Activated gamma-delta T cell (primary cell): ENCODE measurements around the gene HOXD11.

Experiments
- DNase-seq: peaks from one replicate; lab custom pipeline; 2025; lab: John Stamatoyannopoulos, UW

HOXD11 gene

DNA sequence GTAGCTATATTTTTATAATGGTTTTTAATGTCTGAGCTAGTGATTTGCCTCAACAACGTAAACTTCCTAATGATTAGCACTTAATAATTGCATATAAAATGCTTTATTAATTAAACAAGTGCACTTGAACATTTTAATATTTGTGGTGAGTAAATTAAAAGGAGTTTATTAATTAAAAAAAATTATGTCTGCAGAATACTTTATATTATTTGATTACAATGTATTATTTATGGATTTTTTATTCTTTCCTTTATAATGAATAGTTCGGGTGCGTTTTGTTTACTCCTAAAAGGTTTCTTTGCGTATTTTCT is 24.7 kb downstream of the HOXD11 start:
- DNase-seq = no peak

DNA sequence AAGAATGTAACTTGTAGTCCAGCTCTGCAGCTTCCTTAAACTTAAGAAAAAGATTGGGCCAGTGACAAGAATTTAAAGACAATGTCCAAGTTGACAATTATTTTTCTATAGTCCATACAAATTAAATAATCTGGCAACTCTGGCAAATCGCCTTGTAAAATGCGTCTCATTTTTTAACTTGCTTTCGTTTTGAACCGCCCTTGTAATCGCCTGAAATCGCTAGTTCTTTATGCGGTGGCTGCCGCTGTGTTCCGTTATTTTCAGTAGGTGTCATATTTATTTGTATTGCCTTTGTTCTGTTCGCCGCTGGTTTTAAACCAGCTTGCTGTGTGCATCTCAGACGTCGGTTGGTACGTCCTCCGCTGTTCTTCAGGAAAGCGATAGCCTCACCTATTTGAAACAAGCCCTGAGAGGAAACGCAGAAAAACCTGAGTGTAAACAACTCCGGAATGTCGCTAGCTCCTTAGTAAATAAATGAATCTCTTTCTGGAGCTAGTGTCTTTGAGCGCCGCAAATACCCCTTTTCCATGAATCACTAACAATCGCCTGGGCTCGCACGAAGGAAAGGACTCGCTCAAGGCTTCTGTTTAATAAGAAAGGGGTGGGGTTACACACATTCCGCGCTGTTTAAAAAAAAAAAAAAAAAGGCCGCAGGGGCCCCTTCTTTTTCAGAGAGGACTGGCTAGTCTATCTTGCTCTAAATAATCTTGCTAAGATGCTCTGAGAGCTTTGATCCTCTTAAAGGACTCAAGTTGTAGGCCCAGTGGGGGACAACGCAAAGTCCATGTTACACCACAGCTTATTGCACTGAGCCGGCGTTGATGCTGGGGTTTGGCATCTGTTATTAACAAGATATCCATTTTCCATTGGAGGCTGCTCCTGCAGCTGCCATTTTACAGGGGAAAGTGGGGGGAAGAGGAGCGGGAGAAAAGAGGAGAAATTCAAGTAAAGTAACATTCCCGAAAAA is 25.4 kb downstream of the HOXD11 start:
- DNase-seq = no peak

DNA sequence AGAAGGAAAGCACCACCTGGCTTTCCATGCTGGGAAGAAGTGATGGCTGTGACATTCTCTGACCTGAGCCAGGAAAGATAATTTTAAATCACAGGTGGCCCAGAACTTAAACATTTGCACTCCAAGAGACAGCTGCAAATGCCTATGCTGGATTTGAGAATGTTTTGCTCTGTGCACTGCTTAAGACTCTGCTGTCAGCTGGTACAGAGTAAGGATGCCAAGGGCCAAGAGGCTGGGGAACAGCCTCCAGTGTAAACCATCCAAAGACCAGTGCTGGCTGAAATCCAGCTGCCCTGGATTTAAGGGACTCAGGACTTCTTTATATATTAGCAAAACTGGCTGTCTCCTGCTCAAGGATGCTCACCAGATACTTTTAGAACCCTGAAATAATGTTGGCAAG is 26.3 kb downstream of the HOXD11 start:
- DNase-seq = no peak

DNA sequence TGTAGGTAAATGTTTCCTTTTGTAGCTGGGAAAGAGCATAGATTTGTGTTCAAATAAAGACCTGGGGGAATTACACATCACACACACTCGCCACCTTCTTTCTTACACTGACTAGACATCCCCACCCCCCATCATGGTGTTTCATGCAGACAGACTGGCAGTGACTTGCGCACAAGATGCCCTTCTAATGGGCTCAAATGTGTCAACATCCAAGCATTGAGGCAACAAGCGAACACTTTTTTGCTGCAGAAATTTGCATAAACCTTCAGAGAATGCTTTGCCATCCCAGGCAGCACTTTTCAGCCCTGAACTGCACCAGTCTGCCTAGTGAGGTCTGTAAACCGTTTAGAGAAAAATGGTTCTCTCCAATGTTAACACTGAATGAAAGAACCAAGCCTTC is 27.0 kb downstream of the HOXD11 start:
- DNase-seq = no peak

DNA sequence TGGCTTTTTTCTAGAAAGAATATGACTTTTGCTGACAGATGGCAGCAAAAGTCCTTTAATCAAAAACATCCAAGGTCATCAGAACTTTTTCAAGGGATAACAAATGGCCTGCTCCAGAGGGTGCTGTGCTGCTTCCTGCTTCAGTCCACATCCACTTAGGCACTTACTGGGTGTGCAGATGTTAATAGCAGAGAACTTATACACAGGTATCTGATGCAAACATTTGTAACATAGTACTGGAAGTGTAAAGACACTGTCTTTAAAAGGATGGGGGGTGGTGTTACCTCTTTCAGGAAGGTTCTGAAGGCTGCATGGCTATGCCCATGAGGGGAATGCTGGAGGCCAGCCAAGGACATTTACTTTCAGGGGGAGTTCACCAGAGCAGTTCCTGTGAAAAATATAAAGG is 28.0 kb downstream of the HOXD11 start:
- no peak for DNase-seq

DNA sequence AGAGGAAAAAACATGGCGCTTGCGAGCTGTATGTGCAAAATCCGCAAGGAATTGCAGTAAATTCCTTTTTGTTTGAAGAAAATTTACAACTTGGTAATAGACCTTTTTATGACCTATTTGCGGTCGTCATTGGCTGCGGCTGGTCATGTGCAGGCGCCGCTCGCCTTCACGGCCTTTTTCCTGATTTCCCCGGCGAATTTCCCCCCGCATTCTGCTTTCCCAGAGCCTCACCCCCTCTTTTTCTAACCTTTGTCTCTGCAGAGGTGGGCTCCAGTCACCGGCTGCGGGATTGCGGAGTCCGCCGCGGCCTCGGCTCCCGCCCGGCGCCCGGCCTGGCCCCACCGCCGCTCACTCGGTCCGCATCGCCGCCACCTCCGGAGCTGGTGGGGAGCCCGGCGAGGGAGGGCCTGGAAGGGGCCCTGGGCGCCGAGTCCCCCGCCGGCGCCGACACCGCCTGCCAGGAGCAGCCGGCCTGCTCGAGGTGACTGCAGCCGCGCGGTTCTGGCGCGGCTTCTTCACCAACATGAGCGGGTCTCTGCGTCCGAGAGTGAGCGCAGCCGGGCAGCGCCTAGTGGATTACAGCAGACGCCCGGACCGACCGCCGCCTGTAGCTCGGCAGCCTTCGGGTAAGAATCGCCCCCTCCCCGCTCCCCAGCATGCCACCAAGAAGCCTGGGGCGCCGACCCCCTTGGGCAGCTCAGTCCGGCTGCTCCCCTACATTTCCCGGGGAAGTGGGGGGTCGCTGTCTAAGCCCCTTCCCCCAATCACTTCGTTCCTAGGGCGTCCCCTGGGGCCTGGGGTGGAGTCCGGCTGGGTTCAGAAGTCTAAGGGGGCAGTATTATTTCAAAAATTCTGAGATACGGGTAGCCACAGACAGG is 29.5 kb downstream of the HOXD11 start:
- DNase-seq = no peak

DNA sequence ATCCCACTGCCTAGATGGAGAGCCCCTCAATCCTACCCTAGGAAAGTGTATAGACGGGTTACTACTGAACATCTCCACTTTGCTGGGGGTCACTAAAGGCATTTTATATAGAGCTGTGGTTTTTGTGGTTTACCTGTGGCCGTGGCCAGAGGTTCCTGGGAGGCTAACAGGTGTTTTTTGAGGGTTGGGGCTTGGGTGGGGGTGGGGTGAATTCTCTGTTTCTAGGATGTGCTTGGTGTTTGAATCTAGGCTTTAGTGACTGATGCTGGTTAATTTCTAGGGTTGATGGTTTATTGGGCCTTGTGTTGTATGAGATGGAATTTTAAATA is 30.1 kb downstream of the HOXD11 start:
- no peak for DNase-seq

DNA sequence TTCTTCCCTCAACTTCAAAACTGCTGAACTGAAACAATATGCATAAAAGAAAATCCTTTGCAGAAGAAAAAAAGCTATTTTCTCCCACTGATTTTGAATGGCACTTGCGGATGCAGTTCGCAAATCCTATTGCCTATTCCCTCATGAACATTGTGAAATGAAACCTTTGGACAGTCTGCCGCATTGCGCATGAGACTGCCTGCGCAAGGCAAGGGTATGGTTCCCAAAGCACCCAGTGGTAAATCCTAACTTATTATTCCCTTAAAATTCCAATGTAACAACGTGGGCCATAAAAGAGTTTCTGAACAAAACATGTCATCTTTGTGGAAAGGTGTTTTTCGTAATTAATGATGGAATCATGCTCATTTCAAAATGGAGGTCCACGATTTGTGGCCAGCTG is 30.8 kb downstream of the HOXD11 start:
- no peak for DNase-seq

DNA sequence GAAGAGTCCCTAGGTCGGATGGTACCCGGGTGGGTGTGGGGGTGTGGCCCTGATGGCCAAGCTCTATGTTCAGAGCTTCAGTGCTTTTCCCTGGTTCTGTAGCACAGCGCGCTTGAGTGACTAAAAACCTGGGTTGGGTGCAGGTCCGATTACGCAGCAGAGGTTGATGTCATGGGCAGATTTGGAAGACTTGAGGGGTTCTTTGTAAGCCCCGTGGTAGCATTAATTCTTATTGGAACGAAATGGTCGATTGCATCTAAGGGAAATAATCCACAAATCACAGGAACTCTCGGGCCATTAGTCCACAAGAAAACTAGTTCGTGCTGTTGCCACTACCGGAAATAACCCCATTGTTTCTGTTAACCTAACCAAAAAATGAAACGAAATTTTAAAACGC is 31.4 kb downstream of the HOXD11 start:
- DNase-seq = no peak

DNA sequence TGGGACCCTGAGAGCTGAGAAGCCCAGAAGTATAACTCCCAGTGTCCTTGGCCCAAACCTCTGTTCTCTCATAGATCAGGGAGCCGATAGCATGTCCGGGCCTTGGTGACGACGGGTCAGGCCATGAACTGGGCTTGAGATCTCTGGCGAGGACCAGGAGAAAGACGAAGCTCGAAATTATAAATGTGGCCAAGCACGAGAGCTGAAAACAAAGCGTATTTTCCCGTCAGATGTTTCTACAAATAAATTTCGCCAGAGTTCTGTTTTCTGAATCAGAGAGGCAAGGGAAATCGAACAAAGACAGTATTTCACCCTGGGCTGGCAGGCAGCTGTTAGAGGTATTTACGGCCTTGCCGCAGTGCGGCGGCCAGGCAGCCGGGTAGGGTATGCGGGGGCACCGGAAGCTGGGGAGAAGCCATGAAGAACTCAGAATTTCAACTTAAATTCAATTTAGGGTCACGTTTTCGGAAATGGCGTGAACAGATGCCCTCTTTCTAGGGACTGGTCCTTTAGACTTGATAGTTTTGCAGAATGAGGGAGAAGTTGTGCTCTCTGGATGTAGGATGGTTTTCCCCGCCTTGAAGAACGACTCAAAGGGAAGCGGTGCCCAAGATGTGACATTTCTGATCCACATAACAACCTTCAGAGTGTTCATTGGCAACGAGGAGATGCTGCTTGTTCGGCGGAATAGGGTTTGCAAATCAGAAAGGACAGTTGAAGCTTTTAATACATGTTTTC is 32.0 kb downstream of the HOXD11 start:
- DNase-seq = no peak

DNA sequence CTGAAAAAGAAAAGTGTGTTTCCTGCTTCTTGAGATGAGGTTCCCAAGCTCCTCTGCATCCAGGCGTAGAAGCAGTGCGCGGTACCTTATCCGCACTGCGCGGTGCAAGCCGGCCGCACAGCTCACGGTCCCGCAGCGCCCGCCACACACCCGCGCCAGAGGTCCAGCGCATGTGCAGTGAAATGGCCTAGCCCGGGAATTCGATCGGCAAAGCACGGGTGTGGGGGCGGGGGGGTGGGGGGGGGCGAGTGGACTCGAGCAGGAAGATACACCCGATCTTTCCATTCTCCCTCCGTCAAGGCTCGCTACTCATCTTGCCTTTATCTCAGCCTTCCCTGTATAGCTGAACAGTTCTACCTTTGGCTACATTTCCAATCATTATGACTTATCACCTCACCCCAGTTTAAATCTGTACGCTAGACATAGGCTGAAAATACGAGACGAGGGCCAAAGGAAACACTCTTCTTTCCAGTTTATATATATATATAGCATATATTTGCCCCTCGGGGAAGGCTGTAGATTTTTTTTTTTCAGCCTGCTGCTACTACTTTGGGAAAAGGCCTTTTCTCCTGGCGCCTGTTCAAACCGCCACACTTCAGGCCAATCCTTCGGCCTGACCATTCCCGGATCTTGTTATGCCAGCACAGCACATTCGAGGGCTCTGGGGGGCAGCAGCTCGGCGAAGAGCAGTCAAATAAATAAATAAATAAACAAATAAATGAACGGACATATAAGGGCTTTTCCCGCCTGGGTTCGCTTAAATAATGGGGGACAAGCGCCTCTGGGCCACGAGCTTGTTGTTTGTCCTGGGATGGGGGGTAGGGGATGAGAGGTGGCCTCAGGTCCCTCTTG is 32.8 kb downstream of the HOXD11 start:
- DNase-seq = no peak

DNA sequence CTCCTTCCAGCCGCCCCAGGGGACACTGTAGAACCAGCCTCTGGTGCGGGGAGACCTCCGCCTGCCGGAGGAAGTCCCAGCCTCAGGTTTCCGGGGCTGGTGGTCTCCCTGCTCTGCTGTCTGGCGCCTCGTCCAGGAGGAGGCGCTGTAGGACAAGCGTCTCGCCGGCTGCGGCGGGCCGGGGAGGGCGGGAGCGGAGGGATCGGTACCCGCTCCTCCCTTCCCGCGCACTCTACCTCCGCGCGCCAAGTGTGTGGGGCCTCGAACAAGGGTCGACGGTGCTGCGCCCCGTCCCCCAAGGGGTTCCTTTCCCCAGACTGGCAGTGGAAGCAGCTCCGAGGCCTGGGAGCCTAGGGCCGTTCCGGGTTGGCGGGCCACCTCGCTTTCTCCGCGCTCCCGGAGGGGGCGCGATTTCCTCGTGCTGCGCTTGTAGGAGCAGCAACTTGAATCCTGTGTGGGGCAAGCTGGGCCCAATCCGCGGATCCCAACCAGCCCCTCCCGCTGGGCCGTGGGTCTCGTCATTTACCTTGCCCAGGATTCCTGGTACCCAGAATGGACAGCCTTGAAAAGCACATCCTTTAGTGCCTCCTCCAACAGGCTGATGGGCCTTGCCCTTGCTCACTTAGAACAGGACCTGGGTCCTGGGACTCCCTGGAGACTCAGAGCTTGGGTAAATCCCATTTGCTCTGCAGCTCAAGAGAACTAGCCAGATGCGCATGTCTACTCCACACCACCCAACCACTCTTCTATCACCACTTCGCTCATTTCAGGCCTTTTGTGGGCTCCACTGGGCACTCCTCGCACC is 33.6 kb downstream of the HOXD11 start:
- DNase-seq = no peak

DNA sequence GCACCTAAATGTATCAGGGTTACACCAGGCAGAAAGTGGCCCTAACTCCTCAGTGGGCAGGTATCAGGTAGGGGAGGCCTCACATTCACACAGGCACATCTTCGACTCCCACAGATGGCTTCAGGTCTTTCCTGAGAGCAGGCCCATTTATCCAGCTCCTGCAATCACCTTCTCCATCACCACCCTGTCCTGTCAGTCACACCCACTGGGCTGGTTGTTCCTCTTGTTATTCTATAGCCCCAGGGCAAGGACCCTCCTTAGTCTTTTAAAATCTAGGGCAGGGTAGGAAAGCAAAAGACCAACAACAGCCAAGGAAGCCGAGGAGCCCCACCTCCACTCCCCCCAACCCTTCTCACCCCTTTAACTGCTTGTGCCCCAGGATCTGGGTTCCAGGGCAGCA is 35.2 kb downstream of the HOXD11 start:
- no peak for DNase-seq

DNA sequence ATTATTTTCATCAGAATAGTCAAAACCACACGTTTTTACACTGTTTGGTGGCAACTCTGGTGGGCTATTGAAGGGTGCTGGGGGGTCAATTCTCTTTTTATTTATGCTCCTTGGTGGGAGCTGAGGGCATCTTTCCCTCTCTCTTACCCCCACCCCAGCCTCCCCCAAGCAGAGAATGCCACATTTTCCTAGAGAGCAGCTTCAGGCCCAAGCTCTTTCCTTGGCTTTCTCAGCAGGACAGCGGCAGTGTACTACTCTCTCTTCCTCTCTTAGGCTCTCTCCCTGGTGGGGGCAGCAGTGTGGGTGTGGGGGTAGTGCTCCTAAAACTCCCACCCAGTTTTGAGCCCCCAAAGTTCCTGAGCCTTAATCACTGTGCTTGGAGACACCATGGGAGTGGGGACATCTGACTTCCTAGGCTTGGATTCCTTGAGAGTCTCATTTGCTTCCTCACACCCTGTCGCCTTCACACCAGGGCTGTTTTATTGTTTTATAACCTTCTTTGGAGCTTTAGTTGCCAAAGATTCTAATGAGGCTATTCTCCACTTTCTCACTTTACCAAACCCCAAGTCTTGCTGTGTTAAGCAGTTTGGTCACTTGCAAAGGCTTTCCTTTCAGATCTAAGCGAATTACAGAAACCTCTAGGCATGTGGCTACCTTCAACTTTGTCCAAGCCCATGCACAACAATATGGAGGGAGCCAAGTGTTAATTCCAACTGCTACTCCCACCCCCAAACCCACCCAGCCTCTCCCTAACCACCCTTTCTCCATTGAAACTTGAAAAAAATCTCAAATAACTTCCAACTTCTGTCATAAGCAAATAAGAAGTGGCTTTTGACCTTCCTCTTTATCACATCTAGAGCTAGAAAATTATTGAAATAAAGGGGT is 38.2 kb downstream of the HOXD11 start:
- no peak for DNase-seq

DNA sequence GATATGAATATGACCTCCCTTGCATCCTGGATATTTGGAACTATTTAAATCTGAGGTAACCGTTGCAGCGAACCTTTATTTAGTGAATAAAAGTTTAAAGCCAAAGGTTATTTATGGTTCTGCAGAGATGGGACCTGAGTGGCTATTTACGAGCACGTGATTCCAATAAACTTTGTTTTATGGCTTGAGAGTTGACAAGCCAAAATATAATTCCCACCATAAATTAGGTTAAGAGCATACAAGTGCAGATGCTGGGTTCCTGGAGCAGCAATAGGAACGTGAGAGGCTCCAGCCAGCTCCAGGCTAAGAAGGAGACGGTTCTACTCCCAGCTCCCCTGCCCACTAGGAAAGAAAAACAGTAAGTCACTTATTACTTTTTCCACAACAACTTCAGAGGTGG is 39.0 kb downstream of the HOXD11 start:
- no peak for DNase-seq

DNA sequence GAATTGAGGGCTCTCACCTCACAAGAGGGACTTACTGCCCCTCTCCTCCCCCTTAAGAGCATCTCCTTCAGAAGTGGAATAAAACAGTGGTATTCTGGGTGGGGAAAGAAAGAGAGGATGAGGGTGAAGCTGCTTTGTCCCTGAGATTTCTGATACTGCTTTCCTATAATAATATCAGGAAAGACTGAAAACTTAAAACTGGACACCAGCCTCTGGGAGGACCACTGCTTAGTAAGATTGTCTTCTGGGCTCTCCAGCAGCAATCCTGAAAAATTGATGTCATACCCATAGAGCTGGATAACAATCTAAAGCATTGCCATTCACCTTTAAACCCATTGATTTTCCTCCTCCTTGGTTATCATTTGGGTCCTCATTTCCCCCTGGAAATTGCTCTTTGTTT is 39.6 kb downstream of the HOXD11 start:
- DNase-seq = no peak

DNA sequence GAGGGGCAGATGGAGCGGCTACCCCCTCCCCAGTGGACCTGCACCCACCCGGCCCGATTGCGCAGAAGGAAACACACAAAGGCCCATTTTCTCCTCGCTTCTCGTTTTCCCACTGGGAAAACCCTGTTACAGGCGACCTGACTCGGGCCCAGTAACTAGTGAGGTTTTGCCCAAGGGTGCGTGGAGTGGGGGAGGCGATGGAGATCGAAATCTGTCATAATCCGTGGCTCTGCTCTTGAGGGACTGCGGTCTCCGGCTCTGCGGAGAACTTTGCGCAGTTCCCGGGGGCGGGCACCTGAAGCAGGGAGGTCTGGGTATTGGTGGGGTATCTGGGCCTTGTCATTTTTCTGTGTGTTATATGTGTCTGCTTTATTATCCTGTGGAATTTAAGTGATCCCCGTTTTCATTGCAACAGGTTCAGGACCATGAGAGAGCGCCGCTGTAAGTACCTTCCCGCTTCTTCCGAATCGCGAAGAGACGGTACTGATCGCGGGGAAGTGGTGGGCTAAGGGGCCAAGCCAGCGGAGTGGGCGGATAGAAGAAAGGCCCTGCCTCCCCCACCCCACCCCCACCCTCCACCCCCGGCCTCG is 40.2 kb downstream of the HOXD11 start:
- no peak for DNase-seq

DNA sequence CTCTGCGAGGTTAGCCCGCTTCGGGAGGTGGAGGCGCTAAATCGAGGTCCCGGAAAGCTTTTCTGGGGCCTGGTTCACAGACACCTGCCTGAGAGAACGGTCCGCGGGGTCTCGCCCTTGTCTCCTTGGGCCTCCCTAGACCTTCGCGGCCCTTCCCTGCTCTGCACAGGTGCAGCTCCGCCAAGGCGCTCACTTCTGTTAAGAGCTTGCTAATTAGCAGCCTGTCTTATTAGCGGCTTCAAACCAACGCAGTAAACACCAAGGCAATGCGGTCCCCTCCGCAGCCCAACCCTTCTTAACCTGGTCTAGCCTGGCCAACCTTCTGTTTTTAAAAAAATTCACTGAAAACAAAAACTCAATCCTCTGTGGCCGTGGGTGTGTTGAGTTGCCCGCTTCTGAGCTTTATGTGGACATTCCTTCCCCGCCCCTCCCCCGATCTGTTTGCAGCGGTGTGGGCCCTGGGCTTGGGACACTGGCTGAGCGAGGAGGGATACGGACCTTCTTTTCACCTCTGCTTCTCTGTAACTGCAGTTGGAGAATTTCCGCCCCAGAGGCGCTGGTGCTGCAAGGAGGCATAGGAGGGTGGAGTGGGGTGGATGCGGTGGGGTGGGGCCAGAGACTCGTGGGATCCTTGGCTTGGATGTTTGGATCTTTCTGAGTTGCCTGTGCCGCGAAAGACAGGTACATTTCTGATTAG is 40.9 kb downstream of the HOXD11 start:
- DNase-seq = no peak
